WTC11 (cell line): ENCODE measurements around the gene GALNT9.

ENCODE experiments used
- CREB1 ChIP-seq: sonication (generic); formaldehyde crosslinking; IDR thresholded peaks from 2 replicates; pipeline ENCODE4 v1.8.0; 2023; ENCODE audit warnings: mild to moderate bottlenecking, missing genetic modification reagents
- MYBL2 ChIP-seq: sonication (generic); formaldehyde crosslinking; IDR thresholded peaks from 2 replicates; pipeline ENCODE4 v1.8.1; 2023; ENCODE audit warnings: mild to moderate bottlenecking, moderate library complexity, missing genetic modification reagents
- ZNF138 ChIP-seq: sonication (generic); formaldehyde crosslinking; conservative IDR thresholded peaks from 2 replicates; pipeline ENCODE4 v1.8.1; 2022; ENCODE audit warnings: mild to moderate bottlenecking, moderate library complexity, missing genetic modification reagents
- TF ChIP-seq, protein P1 (sequence below): fragments of 200-600 bp; IDR thresholded peaks from 2 replicates; pipeline ENCODE4 v1.8.0; 2022; ENCODE audit warnings: antibody characterized with exemption
- TF ChIP-seq, protein P2 (sequence below): sonication (generic); formaldehyde crosslinking; IDR thresholded peaks from 2 replicates; pipeline ENCODE4 v1.8.0; 2022; ENCODE audit warnings: mild to moderate bottlenecking, missing genetic modification reagents
- TF ChIP-seq, protein P3 (sequence below): sonication (generic); formaldehyde crosslinking; IDR thresholded peaks from 2 replicates; pipeline ENCODE4 v1.8.1; 2023; ENCODE audit warnings: mild to moderate bottlenecking, missing genetic modification reagents, borderline replicate concordance
- TF ChIP-seq, protein P4 (sequence below): sonication (generic); formaldehyde crosslinking; IDR thresholded peaks from 2 replicates; pipeline ENCODE4 v1.8.0; 2022; ENCODE audit warnings: mild to moderate bottlenecking, missing genetic modification reagents
- TF ChIP-seq, protein P5 (sequence below): sonication (generic); formaldehyde crosslinking; IDR thresholded peaks from 2 replicates; pipeline ENCODE4 v1.8.1; 2022; ENCODE audit warnings: low read depth, missing genetic modification reagents, borderline replicate concordance

DNA sequence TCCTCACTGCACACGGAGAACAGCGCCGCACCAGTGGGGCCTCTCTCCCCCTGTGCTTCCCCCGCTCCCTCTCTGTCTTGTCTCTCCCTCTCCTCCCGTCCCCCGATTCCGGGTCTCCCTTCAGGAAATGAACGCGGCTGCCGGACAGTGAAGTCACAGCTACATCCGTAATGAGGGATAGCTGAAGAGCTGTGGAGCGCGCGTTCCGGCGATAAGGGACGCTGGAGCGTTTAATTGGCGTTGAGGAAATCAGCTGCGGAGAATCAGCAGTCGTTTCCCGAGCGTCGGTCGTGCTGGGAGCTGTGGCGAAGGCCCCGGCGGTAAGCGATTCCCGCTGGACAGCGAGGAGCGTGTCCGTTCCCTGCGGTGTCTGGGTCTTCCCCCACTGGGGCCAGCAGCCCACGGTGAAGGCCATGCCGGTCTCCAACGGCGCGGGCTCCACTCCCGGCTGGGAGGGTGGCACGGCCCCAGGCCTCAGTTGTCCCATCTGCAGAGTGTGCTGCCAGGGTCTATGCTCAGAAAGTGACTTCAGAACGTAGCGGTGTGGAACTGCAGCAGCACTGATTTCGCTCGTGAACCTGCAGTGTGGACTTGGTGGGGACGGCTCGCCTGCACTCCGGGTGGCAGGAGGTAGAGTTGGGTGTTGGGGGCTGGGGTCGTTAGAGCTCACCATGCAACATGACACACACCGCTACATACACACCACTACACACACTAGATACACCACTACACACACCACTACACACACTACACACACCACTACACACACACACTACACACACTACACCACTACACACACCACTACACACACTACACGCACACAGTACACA is 174.2 kb downstream of the GALNT9 start:
- TF ChIP-seq, protein P1, sequence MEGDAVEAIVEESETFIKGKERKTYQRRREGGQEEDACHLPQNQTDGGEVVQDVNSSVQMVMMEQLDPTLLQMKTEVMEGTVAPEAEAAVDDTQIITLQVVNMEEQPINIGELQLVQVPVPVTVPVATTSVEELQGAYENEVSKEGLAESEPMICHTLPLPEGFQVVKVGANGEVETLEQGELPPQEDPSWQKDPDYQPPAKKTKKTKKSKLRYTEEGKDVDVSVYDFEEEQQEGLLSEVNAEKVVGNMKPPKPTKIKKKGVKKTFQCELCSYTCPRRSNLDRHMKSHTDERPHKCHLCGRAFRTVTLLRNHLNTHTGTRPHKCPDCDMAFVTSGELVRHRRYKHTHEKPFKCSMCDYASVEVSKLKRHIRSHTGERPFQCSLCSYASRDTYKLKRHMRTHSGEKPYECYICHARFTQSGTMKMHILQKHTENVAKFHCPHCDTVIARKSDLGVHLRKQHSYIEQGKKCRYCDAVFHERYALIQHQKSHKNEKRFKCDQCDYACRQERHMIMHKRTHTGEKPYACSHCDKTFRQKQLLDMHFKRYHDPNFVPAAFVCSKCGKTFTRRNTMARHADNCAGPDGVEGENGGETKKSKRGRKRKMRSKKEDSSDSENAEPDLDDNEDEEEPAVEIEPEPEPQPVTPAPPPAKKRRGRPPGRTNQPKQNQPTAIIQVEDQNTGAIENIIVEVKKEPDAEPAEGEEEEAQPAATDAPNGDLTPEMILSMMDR, result no peak
- TF ChIP-seq MYBL2 (no peak), ZNF138 (no peak), CREB1 (CRISPR knock-in tag) (no peak)
- TF ChIP-seq, protein P2, sequence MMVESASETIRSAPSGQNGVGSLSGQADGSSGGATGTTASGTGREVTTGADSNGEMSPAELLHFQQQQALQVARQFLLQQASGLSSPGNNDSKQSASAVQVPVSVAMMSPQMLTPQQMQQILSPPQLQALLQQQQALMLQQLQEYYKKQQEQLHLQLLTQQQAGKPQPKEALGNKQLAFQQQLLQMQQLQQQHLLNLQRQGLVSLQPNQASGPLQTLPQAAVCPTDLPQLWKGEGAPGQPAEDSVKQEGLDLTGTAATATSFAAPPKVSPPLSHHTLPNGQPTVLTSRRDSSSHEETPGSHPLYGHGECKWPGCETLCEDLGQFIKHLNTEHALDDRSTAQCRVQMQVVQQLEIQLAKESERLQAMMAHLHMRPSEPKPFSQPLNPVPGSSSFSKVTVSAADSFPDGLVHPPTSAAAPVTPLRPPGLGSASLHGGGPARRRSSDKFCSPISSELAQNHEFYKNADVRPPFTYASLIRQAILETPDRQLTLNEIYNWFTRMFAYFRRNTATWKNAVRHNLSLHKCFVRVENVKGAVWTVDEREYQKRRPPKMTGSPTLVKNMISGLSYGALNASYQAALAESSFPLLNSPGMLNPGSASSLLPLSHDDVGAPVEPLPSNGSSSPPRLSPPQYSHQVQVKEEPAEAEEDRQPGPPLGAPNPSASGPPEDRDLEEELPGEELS (CRISPR knock-in tag), result no peak
- TF ChIP-seq, protein P3, sequence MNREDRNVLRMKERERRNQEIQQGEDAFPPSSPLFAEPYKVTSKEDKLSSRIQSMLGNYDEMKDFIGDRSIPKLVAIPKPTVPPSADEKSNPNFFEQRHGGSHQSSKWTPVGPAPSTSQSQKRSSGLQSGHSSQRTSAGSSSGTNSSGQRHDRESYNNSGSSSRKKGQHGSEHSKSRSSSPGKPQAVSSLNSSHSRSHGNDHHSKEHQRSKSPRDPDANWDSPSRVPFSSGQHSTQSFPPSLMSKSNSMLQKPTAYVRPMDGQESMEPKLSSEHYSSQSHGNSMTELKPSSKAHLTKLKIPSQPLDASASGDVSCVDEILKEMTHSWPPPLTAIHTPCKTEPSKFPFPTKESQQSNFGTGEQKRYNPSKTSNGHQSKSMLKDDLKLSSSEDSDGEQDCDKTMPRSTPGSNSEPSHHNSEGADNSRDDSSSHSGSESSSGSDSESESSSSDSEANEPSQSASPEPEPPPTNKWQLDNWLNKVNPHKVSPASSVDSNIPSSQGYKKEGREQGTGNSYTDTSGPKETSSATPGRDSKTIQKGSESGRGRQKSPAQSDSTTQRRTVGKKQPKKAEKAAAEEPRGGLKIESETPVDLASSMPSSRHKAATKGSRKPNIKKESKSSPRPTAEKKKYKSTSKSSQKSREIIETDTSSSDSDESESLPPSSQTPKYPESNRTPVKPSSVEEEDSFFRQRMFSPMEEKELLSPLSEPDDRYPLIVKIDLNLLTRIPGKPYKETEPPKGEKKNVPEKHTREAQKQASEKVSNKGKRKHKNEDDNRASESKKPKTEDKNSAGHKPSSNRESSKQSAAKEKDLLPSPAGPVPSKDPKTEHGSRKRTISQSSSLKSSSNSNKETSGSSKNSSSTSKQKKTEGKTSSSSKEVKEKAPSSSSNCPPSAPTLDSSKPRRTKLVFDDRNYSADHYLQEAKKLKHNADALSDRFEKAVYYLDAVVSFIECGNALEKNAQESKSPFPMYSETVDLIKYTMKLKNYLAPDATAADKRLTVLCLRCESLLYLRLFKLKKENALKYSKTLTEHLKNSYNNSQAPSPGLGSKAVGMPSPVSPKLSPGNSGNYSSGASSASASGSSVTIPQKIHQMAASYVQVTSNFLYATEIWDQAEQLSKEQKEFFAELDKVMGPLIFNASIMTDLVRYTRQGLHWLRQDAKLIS (CRISPR knock-in tag), result no peak
- TF ChIP-seq, protein P4, sequence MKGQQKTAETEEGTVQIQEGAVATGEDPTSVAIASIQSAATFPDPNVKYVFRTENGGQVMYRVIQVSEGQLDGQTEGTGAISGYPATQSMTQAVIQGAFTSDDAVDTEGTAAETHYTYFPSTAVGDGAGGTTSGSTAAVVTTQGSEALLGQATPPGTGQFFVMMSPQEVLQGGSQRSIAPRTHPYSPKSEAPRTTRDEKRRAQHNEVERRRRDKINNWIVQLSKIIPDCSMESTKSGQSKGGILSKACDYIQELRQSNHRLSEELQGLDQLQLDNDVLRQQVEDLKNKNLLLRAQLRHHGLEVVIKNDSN (CRISPR knock-in tag), result no peak
- TF ChIP-seq, protein P5, sequence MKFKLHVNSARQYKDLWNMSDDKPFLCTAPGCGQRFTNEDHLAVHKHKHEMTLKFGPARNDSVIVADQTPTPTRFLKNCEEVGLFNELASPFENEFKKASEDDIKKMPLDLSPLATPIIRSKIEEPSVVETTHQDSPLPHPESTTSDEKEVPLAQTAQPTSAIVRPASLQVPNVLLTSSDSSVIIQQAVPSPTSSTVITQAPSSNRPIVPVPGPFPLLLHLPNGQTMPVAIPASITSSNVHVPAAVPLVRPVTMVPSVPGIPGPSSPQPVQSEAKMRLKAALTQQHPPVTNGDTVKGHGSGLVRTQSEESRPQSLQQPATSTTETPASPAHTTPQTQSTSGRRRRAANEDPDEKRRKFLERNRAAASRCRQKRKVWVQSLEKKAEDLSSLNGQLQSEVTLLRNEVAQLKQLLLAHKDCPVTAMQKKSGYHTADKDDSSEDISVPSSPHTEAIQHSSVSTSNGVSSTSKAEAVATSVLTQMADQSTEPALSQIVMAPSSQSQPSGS (CRISPR knock-in tag), result no peak
